ENCODE data around the gene ITGA2B. TPM values are rescaled to one million over a fixed set of nuclear protein-coding genes. Genes with fewer than 3 reads are reported as not detected.

ITGA2B gene
- total and polyA plus RNA-seq, 2 of the 8 experiments (the other 6 are each of a cell fraction or from before 2014, with no cell fraction given) = 6.9 to 12.3 TPM

DNA sequence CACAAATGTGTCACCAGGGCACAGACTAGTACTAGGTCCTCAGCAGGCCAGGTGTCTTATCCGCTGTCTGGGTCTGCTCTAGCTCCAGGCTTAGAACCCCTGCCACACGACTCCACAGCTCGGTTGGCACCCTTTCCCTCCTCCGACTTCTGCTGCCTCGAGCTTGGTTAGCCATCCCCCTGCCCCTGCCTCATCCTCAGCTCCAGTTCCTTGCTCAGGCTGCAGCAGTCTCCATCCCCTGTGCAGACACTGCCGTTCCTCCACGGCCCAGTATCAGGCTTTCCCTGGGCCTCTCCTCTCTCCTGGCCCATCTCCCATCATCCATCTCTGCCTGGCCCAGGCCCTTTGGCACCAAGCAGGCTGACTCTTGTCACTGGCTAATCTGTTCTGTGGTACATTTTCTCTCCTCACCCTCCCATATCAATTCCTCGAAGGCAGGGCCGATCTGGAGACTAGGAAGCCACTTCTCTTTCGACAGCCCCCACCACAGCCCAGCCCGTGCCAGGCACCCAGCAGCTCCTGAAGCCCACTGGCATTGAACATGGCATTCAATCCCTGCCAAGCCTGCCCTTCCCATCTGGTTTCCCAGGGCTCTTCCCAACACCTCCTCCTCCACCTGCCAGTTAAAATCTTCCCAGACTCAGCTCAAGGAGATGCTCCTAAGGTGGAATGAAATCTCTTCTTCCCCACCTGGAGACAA is 45.8 kb downstream of the ITGA2B start (continued):
- TF ChIP-seq, protein P1, sequence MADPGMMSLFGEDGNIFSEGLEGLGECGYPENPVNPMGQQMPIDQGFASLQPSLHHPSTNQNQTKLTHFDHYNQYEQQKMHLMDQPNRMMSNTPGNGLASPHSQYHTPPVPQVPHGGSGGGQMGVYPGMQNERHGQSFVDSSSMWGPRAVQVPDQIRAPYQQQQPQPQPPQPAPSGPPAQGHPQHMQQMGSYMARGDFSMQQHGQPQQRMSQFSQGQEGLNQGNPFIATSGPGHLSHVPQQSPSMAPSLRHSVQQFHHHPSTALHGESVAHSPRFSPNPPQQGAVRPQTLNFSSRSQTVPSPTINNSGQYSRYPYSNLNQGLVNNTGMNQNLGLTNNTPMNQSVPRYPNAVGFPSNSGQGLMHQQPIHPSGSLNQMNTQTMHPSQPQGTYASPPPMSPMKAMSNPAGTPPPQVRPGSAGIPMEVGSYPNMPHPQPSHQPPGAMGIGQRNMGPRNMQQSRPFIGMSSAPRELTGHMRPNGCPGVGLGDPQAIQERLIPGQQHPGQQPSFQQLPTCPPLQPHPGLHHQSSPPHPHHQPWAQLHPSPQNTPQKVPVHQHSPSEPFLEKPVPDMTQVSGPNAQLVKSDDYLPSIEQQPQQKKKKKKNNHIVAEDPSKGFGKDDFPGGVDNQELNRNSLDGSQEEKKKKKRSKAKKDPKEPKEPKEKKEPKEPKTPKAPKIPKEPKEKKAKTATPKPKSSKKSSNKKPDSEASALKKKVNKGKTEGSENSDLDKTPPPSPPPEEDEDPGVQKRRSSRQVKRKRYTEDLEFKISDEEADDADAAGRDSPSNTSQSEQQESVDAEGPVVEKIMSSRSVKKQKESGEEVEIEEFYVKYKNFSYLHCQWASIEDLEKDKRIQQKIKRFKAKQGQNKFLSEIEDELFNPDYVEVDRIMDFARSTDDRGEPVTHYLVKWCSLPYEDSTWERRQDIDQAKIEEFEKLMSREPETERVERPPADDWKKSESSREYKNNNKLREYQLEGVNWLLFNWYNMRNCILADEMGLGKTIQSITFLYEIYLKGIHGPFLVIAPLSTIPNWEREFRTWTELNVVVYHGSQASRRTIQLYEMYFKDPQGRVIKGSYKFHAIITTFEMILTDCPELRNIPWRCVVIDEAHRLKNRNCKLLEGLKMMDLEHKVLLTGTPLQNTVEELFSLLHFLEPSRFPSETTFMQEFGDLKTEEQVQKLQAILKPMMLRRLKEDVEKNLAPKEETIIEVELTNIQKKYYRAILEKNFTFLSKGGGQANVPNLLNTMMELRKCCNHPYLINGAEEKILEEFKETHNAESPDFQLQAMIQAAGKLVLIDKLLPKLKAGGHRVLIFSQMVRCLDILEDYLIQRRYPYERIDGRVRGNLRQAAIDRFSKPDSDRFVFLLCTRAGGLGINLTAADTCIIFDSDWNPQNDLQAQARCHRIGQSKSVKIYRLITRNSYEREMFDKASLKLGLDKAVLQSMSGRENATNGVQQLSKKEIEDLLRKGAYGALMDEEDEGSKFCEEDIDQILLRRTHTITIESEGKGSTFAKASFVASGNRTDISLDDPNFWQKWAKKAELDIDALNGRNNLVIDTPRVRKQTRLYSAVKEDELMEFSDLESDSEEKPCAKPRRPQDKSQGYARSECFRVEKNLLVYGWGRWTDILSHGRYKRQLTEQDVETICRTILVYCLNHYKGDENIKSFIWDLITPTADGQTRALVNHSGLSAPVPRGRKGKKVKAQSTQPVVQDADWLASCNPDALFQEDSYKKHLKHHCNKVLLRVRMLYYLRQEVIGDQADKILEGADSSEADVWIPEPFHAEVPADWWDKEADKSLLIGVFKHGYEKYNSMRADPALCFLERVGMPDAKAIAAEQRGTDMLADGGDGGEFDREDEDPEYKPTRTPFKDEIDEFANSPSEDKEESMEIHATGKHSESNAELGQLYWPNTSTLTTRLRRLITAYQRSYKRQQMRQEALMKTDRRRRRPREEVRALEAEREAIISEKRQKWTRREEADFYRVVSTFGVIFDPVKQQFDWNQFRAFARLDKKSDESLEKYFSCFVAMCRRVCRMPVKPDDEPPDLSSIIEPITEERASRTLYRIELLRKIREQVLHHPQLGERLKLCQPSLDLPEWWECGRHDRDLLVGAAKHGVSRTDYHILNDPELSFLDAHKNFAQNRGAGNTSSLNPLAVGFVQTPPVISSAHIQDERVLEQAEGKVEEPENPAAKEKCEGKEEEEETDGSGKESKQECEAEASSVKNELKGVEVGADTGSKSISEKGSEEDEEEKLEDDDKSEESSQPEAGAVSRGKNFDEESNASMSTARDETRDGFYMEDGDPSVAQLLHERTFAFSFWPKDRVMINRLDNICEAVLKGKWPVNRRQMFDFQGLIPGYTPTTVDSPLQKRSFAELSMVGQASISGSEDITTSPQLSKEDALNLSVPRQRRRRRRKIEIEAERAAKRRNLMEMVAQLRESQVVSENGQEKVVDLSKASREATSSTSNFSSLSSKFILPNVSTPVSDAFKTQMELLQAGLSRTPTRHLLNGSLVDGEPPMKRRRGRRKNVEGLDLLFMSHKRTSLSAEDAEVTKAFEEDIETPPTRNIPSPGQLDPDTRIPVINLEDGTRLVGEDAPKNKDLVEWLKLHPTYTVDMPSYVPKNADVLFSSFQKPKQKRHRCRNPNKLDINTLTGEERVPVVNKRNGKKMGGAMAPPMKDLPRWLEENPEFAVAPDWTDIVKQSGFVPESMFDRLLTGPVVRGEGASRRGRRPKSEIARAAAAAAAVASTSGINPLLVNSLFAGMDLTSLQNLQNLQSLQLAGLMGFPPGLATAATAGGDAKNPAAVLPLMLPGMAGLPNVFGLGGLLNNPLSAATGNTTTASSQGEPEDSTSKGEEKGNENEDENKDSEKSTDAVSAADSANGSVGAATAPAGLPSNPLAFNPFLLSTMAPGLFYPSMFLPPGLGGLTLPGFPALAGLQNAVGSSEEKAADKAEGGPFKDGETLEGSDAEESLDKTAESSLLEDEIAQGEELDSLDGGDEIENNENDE (IDR thresholded peaks at IDR 0.05; ENCODE audit: insufficient replicate concordance, low read length) = no peak
- TF ChIP-seq GABPA (IDR thresholded peaks at IDR 0.05; ENCODE audit: borderline replicate concordance, insufficient read depth, low read length) = no peak
- no peak for TF ChIP-seq POU5F1 (IDR thresholded peaks at IDR 0.05; ENCODE audit: low read depth, low read length)
- TF ChIP-seq PHF8 (conservative IDR thresholded peaks at IDR 0.05; ENCODE audit: low read depth, low read length) = no peak
